MM.1S (cell line): Measurements from ENCODE around the gene FIG4.

Experiments
- DNase-seq: peaks from one replicate; pipeline ENCODE4 v3.0.0-alpha.2; 2015
- H2AFZ ChIP-seq: fragments of 300-600 bp; sonication (generic); 2 replicates; pipeline ENCODE4 v1.6.0; 2016; ENCODE audit warnings: antibody characterized with exemption, low read length
- H3F3A ChIP-seq: fragments of 300-600 bp; sonication (generic); 2 replicates; pipeline ENCODE4 v1.6.1; 2016; ENCODE audit warnings: mild to moderate bottlenecking, antibody characterized with exemption, low read length, moderate library complexity, mixed read lengths; ENCODE audit not compliant: insufficient read depth
- H3K27ac ChIP-seq: fragments of 300-600 bp; sonication (generic); 2 replicates; pipeline ENCODE4 v1.5.1; 2016; ENCODE audit warnings: mild to moderate bottlenecking, low read length
- H3K27me3 ChIP-seq: fragments of 300-600 bp; sonication (generic); replicated peaks from 2 replicates; pipeline ENCODE4 v1.6.0; 2016; ENCODE audit warnings: low read length; ENCODE audit not compliant: insufficient read depth
- H3K36me3 ChIP-seq: fragments of 300-600 bp; sonication (generic); replicated peaks from 2 replicates; pipeline ENCODE4 v1.6.1; 2016; ENCODE audit warnings: mild to moderate bottlenecking, low read length, mixed read lengths; ENCODE audit not compliant: insufficient read depth
- H3K4me1 ChIP-seq: fragments of 300-600 bp; sonication (generic); 2 replicates; pipeline ENCODE4 v1.6.1; 2016; ENCODE audit warnings: low read length, mixed read lengths
- H3K4me2 ChIP-seq: fragments of 300-600 bp; sonication (generic); 2 replicates; pipeline ENCODE4 v1.6.0; 2016; ENCODE audit warnings: low read depth, low read length
- H3K4me3 ChIP-seq: fragments of 300-600 bp; sonication (generic); 2 replicates; pipeline ENCODE4 v1.5.1; 2016; ENCODE audit warnings: low read length, mixed read lengths
- H3K79me2 ChIP-seq: fragments of 300-600 bp; sonication (generic); 2 replicates; pipeline ENCODE4 v1.6.1; 2016; ENCODE audit warnings: mixed run types, low read length, mixed read lengths
- H3K9ac ChIP-seq: fragments of 300-600 bp; sonication (generic); 2 replicates; pipeline ENCODE4 v1.6.1; 2016; ENCODE audit warnings: low read length, mixed read lengths
- H3K9me2 ChIP-seq: fragments of 300-600 bp; sonication (generic); replicated peaks from 2 replicates; pipeline ENCODE4 v1.6.1; 2016; ENCODE audit warnings: mild to moderate bottlenecking, low read length, mixed read lengths; ENCODE audit not compliant: insufficient read depth
- H3K9me3 ChIP-seq: fragments of 300-600 bp; sonication (generic); replicated peaks from 2 replicates; pipeline ENCODE4 v1.6.1; 2016; ENCODE audit warnings: mild to moderate bottlenecking, low read length, mixed read lengths; ENCODE audit not compliant: insufficient read depth
- H4K20me1 ChIP-seq: fragments of 300-600 bp; sonication (generic); 2 replicates; pipeline ENCODE4 v1.6.1; 2016; ENCODE audit warnings: mild to moderate bottlenecking, low read length, moderate library complexity, mixed read lengths; ENCODE audit not compliant: insufficient read depth
- EZH2 ChIP-seq: fragments of 300-600 bp; sonication (generic); optimal IDR thresholded peaks from 2 replicates; pipeline ENCODE3; 2017; ENCODE audit warnings: low read depth, mild to moderate bottlenecking, antibody characterized with exemption, low read length, mixed read lengths
- EZH2phosphoT487 ChIP-seq: fragments of 300-600 bp; sonication (generic); IDR thresholded peaks from 2 replicates; pipeline ENCODE4 v1.6.1; 2018; ENCODE audit warnings: antibody characterized with exemption, low read length
- TF ChIP-seq, protein P1 (sequence below): fragments of 300-600 bp; sonication (generic); IDR thresholded peaks from 2 replicates; pipeline ENCODE4 v1.5.1; 2016; ENCODE audit warnings: antibody characterized with exemption, low read length, mixed read lengths

Gene FIG4

GRCh38 chr6:109747221-109747620, 56.1 kb downstream of the FIG4 start:
- Histone ChIP-seq H3F3A (no peaks in the 10 kb centered on the region), H3K27ac (no peak overlapping the region), H3K4me1 (no peaks in the 10 kb centered on the region), H4K20me1 (no peaks in the 10 kb centered on the region), H3K9ac (no peak overlapping the region), H2AFZ (no peak overlapping the region), H3K36me3 (no peaks in the 10 kb centered on the region), H3K9me3 (no peaks in the 10 kb centered on the region), H3K4me3 (no peak overlapping the region), H3K9me2 (no peaks in the 10 kb centered on the region), H3K79me2 (no peaks in the 10 kb centered on the region), H3K4me2 (no peak overlapping the region), H3K27me3 (no peaks in the 10 kb centered on the region)
- TF ChIP-seq EZH2phosphoT487 (no peak), EZH2 (no peak)
- TF ChIP-seq, protein P1, sequence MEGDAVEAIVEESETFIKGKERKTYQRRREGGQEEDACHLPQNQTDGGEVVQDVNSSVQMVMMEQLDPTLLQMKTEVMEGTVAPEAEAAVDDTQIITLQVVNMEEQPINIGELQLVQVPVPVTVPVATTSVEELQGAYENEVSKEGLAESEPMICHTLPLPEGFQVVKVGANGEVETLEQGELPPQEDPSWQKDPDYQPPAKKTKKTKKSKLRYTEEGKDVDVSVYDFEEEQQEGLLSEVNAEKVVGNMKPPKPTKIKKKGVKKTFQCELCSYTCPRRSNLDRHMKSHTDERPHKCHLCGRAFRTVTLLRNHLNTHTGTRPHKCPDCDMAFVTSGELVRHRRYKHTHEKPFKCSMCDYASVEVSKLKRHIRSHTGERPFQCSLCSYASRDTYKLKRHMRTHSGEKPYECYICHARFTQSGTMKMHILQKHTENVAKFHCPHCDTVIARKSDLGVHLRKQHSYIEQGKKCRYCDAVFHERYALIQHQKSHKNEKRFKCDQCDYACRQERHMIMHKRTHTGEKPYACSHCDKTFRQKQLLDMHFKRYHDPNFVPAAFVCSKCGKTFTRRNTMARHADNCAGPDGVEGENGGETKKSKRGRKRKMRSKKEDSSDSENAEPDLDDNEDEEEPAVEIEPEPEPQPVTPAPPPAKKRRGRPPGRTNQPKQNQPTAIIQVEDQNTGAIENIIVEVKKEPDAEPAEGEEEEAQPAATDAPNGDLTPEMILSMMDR, result no peak
- no peak for DNase-seq

- Histone ChIP-seq H3K27ac (no peak overlapping the region), H2AFZ (no peak overlapping the region), H4K20me1 (no peaks in the 10 kb centered on the region), H3K9me3 (no peaks in the 10 kb centered on the region), H3K36me3 (no peaks in the 10 kb centered on the region), H3K4me3 (no peak overlapping the region), H3K4me1 (no peaks in the 10 kb centered on the region), H3K27me3 (no peaks in the 10 kb centered on the region), H3K9me2 (no peaks in the 10 kb centered on the region), H3K4me2 (no peak overlapping the region), H3F3A (no peaks in the 10 kb centered on the region), H3K9ac (no peak overlapping the region), H3K79me2 (no peaks in the 10 kb centered on the region)
- TF ChIP-seq EZH2 (no peak), EZH2phosphoT487 (no peak)
- TF ChIP-seq, protein P1, result no peak
- DNase-seq, result no peak
Measured at GRCh38 chr6:109759098-109759955, 68.2 kb downstream of the FIG4 start.

DNA sequence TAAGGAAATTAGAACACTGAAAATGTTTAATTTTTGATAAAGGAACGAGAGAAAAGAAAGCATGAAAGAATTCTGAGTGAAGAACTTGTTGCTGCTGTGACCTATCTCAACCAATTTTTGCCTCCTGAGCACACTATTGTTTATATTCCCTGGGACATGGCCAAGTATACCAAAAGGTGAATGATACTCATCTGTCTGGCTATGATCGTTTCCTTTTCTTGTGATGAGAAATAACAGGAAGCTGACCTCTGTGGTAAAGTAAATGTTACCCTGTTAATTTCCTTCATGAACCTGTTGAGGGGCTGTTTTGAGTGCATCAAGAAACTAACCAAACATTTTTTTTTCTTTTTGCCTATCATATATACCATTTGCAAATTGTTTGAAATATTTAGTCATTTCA, 69.1 kb downstream of the FIG4 start:
- Histone ChIP-seq H3K27ac (no peak overlapping the region), H3K79me2 (no peaks in the 10 kb centered on the region), H3K9ac (no peak overlapping the region), H4K20me1 (no peaks in the 10 kb centered on the region), H3K27me3 (no peaks in the 10 kb centered on the region), H3K4me3 (no peak overlapping the region), H3F3A (no peaks in the 10 kb centered on the region), H2AFZ (no peak overlapping the region), H3K36me3 (no peaks in the 10 kb centered on the region), H3K4me2 (no peak overlapping the region), H3K9me2 (no peaks in the 10 kb centered on the region), H3K4me1 (no peaks in the 10 kb centered on the region), H3K9me3 (no peaks in the 10 kb centered on the region)
- TF ChIP-seq EZH2phosphoT487 (no peak), EZH2 (no peak)
- TF ChIP-seq, protein P1, result no peak
- DNase-seq, result no peak
